HepG2 (cell line): ENCODE measurements around the gene THSD4. TPM values are rescaled to one million over a fixed set of nuclear protein-coding genes. Genes with fewer than 3 reads are reported as not detected.

ENCODE experiments used
- ATAC-seq: fragments of 200-7000 bp; cut with Tn5 transposase; 3 replicates; pipeline ENCODE4 v1.9.1; 2020; ENCODE audit warnings: mild to moderate bottlenecking, moderate library complexity
- BruUV-seq: library from RNA; stranded (reverse); fragments of 400-500 nt; replicated peaks from 2 replicates; lab custom pipeline; 2021; lab: Mats Ljungman, UMichigan
- CTCF ChIA-PET: fragments of 300-600 bp; formaldehyde crosslinking; extraction: SDS; loops from one replicate; lab custom pipeline; 2021; ENCODE audit warnings: low total read pairs, inconsistent platforms, low intra/inter-chr PET ratio; lab: Yijun Ruan, JAX
- POLR2A ChIA-PET: fragments of 350-600 bp; sonication (Branson Sonifier 250); formaldehyde crosslinking; loops from one replicate; lab custom pipeline; 2020; ENCODE audit warnings: antibody characterized with exemption, inconsistent platforms; lab: Yijun Ruan, JAX
- DNase-seq: peaks from one replicate; pipeline ENCODE4 v3.0.0-alpha.2; 2015; ENCODE audit warnings: low spot score
- FAIRE-seq: peaks from 3 replicates; lab custom pipeline; 2011; peaks lifted over from hg19 to GRCh38; lab: Jason Lieb, UNC
- H2AFZ ChIP-seq: one replicate; pipeline ENCODE4 v1.6.1; 2011; ENCODE audit warnings: low read length, inconsistent platforms
- H3K27ac ChIP-seq: fragments of 300-600 bp; 3 replicates; pipeline ENCODE4 v1.8.0; 2011; ENCODE audit warnings: mixed run types, mild to moderate bottlenecking, mixed read lengths, low read length, inconsistent platforms; ENCODE audit not compliant: insufficient read depth; ENCODE audit errors: extremely low read length
- H3K27me3 ChIP-seq, 2 experiments: fragments of 200-600 bp in 1 of 2; 2 replicates in 1 of 2; 3 replicates in 1 of 2; pipeline versions ENCODE4 v1.6.0 to v1.8.0; 2011; ENCODE audit warnings: low read length in 2 of 2, mild to moderate bottlenecking in 2 of 2, moderate library complexity in 2 of 2, inconsistent platforms in 1 of 2; ENCODE audit not compliant: insufficient read depth in 2 of 2, control insufficient read depth in 1 of 2
- H3K36me3 ChIP-seq, 2 experiments: fragments of 200-600 bp in 1 of 2; replicated peaks in 1 of 2; 2 replicates in 1 of 2; 3 replicates in 1 of 2; pipeline versions ENCODE4 v1.5.1 to v1.8.0; 2011; ENCODE audit warnings: low read length in 2 of 2, inconsistent platforms in 1 of 2; ENCODE audit not compliant: insufficient read depth in 2 of 2, control insufficient read depth in 1 of 2
- H3K4me1 ChIP-seq: 2 replicates; pipeline ENCODE4 v1.5.1; 2012; ENCODE audit warnings: low read length, inconsistent platforms; ENCODE audit not compliant: insufficient read depth
- H3K4me2 ChIP-seq: 2 replicates; pipeline ENCODE4 v1.6.0; 2011; ENCODE audit warnings: low read depth, low read length, inconsistent platforms
- H3K4me3 ChIP-seq, 3 experiments: fragments of 200-600 bp in 1 of 3; sonication (generic), shearing (Covaris generic) in 1 of 3; replicated peaks in 1 of 3; 2 replicates each; pipeline ENCODE4 v1.5.1; 2011 to 2016; ENCODE audit warnings: low read length in 3 of 3, inconsistent platforms in 2 of 3, low read depth in 2 of 3, mild to moderate bottlenecking in 2 of 3, control low read depth in 1 of 3, mixed read lengths in 1 of 3; ENCODE audit not compliant: insufficient read depth in 1 of 3
- H3K79me2 ChIP-seq: one replicate; pipeline ENCODE4 v1.6.1; 2011; ENCODE audit warnings: low read length, inconsistent platforms; ENCODE audit not compliant: insufficient read depth
- H3K9ac ChIP-seq: 2 replicates; pipeline ENCODE4 v1.6.0; 2011; ENCODE audit warnings: mild to moderate bottlenecking, low read depth, low read length, inconsistent platforms; ENCODE audit not compliant: insufficient read depth
- H3K9me3 ChIP-seq: 2 replicates; pipeline ENCODE4 v1.5.1; 2012; ENCODE audit warnings: mild to moderate bottlenecking, low read length
- H4K20me1 ChIP-seq: 2 replicates; pipeline ENCODE4 v1.6.0; 2011; ENCODE audit warnings: inconsistent platforms, mild to moderate bottlenecking, low read length, moderate library complexity; ENCODE audit not compliant: insufficient read depth
- ARID2 ChIP-seq: sonication (generic); formaldehyde crosslinking; IDR thresholded peaks from 2 replicates; pipeline ENCODE4 v1.8.1; 2022; ENCODE audit warnings: mild to moderate bottlenecking, missing genetic modification reagents, borderline replicate concordance
- GMEB1 ChIP-seq: sonication (generic); formaldehyde crosslinking; IDR thresholded peaks from 2 replicates; pipeline ENCODE4 v1.5.1; 2020; ENCODE audit warnings: missing genetic modification reagents, mild to moderate bottlenecking, borderline replicate concordance
- JARID2 ChIP-seq: sonication (generic); formaldehyde crosslinking; IDR thresholded peaks from 2 replicates; pipeline ENCODE4 v1.8.1; 2023; ENCODE audit warnings: missing genetic modification reagents, inconsistent platforms; ENCODE audit not compliant: insufficient replicate concordance
- JUNB ChIP-seq: sonication (generic); formaldehyde crosslinking; IDR thresholded peaks from 2 replicates; pipeline ENCODE4 v1.8.0; 2022; ENCODE audit warnings: missing genetic modification reagents, mild to moderate bottlenecking, borderline replicate concordance
- MAF1 ChIP-seq: sonication (generic); formaldehyde crosslinking; IDR thresholded peaks from 2 replicates; pipeline ENCODE4 v1.5.0; 2020; ENCODE audit warnings: missing genetic modification reagents, borderline replicate concordance
- MAX ChIP-seq: IDR thresholded peaks from 2 replicates; pipeline ENCODE4 v1.6.1; 2012; ENCODE audit warnings: inconsistent platforms
- MEIS1 ChIP-seq: sonication (generic); formaldehyde crosslinking; IDR thresholded peaks from 2 replicates; pipeline ENCODE4 v1.9.0; 2021; ENCODE audit warnings: mild to moderate bottlenecking, missing genetic modification reagents, moderate library complexity, borderline replicate concordance
- RARA ChIP-seq: IDR thresholded peaks from 2 replicates; pipeline ENCODE4 v1.6.1; 2016; ENCODE audit warnings: missing genetic modification reagents, missing compliant biosample characterization
- REST ChIP-seq, 2 experiments: IDR thresholded peaks; 2 replicates each; pipeline ENCODE4 v1.6.1; 2011 to 2012; ENCODE audit warnings: low read length in 2 of 2, borderline replicate concordance in 1 of 2, low read depth in 1 of 2, mild to moderate bottlenecking in 1 of 2, moderate library complexity in 1 of 2
- THAP11 ChIP-seq: IDR thresholded peaks from 2 replicates; pipeline ENCODE4 v1.6.1; 2016; ENCODE audit warnings: missing biosample characterization, missing genetic modification reagents
- XBP1 ChIP-seq: sonication (generic); formaldehyde crosslinking; IDR thresholded peaks from 2 replicates; pipeline ENCODE4 v1.5.0; 2020; ENCODE audit warnings: missing genetic modification reagents
- YEATS4 ChIP-seq: sonication (generic); formaldehyde crosslinking; IDR thresholded peaks from 2 replicates; pipeline ENCODE4 v1.4.0; 2020; ENCODE audit warnings: missing genetic modification reagents, borderline replicate concordance
- ZNF180 ChIP-seq: sonication (generic); formaldehyde crosslinking; IDR thresholded peaks from 2 replicates; pipeline ENCODE4 v1.4.0; 2020; ENCODE audit warnings: low read depth, missing genetic modification reagents, borderline replicate concordance
- ZNF503 ChIP-seq: sonication (generic); formaldehyde crosslinking; IDR thresholded peaks from 2 replicates; pipeline ENCODE4 v1.4.0; 2020; ENCODE audit warnings: missing genetic modification reagents
- ZNF543 ChIP-seq: sonication (generic); formaldehyde crosslinking; IDR thresholded peaks from 2 replicates; pipeline ENCODE4 v1.4.0; 2020; ENCODE audit warnings: mild to moderate bottlenecking, missing genetic modification reagents
- ZNF558 ChIP-seq: sonication (generic); formaldehyde crosslinking; IDR thresholded peaks from 2 replicates; pipeline ENCODE4 v1.9.0; 2022; ENCODE audit warnings: mild to moderate bottlenecking, missing genetic modification reagents, borderline replicate concordance
- ZSCAN25 ChIP-seq: sonication (generic); formaldehyde crosslinking; IDR thresholded peaks from 2 replicates; pipeline ENCODE4 v1.8.0; 2022; ENCODE audit warnings: mild to moderate bottlenecking, missing genetic modification reagents
- WGBS: methylation state at CpG from one replicate; pipeline ENCODE4 v1.1.6; 2017; ENCODE audit warnings: low lambda C conversion rate; 5-methylcytosine and 5-hydroxymethylcytosine counted together
- in situ Hi-C: cut with HindIII; loops from 2 replicates; pipeline ENCODE4 v1.10.0; 2017; ENCODE audit warnings: low pct_unique_long_range_greater_than_20kb; ENCODE audit not compliant: extremely low pct_ligation_motif_present
- intact Hi-C: fragments of 100-400 bp; cut with micrococcal nuclease; formaldehyde crosslinking; loops from one replicate; pipeline ENCODE4 v1.10.0; 2022; ENCODE audit not compliant: unreplicated experiment
- polyA plus RNA-seq, 8 experiments: library from polyadenylated mRNA; depleted of rRNA in 3 of 8; stranded (reverse) in 7 of 8; unstranded in 1 of 8; fragments of >200 nt; fragmentation: Illumina TruSeq in 4 of 8; extraction: Trizol in 4 of 8; gene quantifications; 2 replicates each; pipeline versions ENCODE4 v1.2.1 to v1.2.3, GENCODE V29; 2011 to 2016; ENCODE audit warnings: low read depth in 4 of 8, missing spikeins in 1 of 8, mixed read lengths in 1 of 8; ENCODE audit not compliant: insufficient read depth in 1 of 8
- total RNA-seq, 5 experiments: library from RNA; depleted of rRNA; stranded (reverse); fragments of >200 nt; fragmentation: Illumina TruSeq; extraction: Trizol; gene quantifications; 2 replicates each; pipeline ENCODE4 v1.2.3, GENCODE V29; 2016; ENCODE audit warnings: low read depth in 1 of 5

The THSD4 gene
- total and polyA plus RNA-seq, 2 of the 13 experiments (the other 11 are each of a cell fraction or from before 2014, with no cell fraction given), result 0.07 to 0.21 TPM

GRCh38 chr15:71259866-71260265 is 144.6 kb downstream of the THSD4 start:
- Histone ChIP-seq H3K27ac (no peak overlapping the region), H3K79me2 (no peaks in the 10 kb centered on the region), H3K4me2 (no peak overlapping the region), H3K27me3 (no peaks in the 10 kb centered on the region; a peak in 1 of 5 replicates), H3K9me3 (no peaks in the 10 kb centered on the region), H2AFZ (no peak overlapping the region), H3K4me1 (no peaks in the 10 kb centered on the region), H3K4me3 (no peak overlapping the region), H3K36me3 (no peaks in the 10 kb centered on the region), H3K9ac (no peak overlapping the region), H4K20me1 (no peaks in the 10 kb centered on the region)
- intact Hi-C loops (no loop called here), in situ Hi-C loops (no loop called here)
- CTCF ChIA-PET, result no interaction called here
- BruUV-seq, result no TSS peak
- POLR2A ChIA-PET, result no interaction called here
- FAIRE-seq, result no peak
- no peak for ATAC-seq
- DNase-seq, result no peak
- WGBS, result 0% methylated on average over 2 of the region's 2 CpGs
- TF ChIP-seq MEIS1 (no peak), JUNB (no peak), ZNF558 (CRISPR knock-in tag) (no peak), ZNF543 (CRISPR knock-in tag) (no peak), MAF1 (CRISPR knock-in tag) (no peak), ZNF180 (CRISPR knock-in tag) (no peak), MAX (no peak), XBP1 (no peak), ARID2 (CRISPR knock-in tag) (no peak), ZSCAN25 (CRISPR knock-in tag) (no peak), REST (IDR thresholded peaks at IDR 0.05; ENCODE audit: borderline replicate concordance in 1 of 2, low read depth in 1 of 2, low read length in 2 of 2) (no peak), RARA (CRISPR knock-in tag) (no peak), ZNF503 (no peak), JARID2 (CRISPR knock-in tag) (no peak), YEATS4 (no peak), THAP11 (CRISPR knock-in tag) (no peak), GMEB1 (CRISPR knock-in tag) (no peak)
